Left ventricle myocardium inferior (tissue), 1 donor: ENCODE results near the gene SACM1L. TPM values are rescaled to one million over a fixed set of nuclear protein-coding genes. Genes with fewer than 3 reads are reported as not detected.
A peak's percentile ranks its signal among the peaks of the same experiment; 100 is the strongest.
"Not testable (repeated sequence)": the region's sequence is repeated elsewhere in the genome, so short reads cannot be mapped to it uniquely, and the experiment has no call there.

Experiments used
- DNase-seq: peaks from one replicate; pipeline ENCODE4 v3.0.0-alpha.2; 2020
- H3K27ac ChIP-seq: fragments of 200-600 bp; replicated peaks from 2 replicates; pipeline ENCODE4 v1.8.0; 2021
- H3K27me3 ChIP-seq: fragments of 200-600 bp; 2 replicates; pipeline ENCODE4 v1.8.0; 2021; ENCODE audit warnings: low read depth
- H3K36me3 ChIP-seq: fragments of 200-600 bp; 2 replicates; pipeline ENCODE4 v1.8.0; 2021
- H3K4me1 ChIP-seq: fragments of 200-600 bp; 2 replicates; pipeline ENCODE4 v1.8.0; 2021
- H3K4me3 ChIP-seq: fragments of 200-600 bp; 2 replicates; pipeline ENCODE4 v1.8.0; 2021; ENCODE audit warnings: mild to moderate bottlenecking, moderate library complexity
- H3K9me3 ChIP-seq: fragments of 200-600 bp; replicated peaks from 2 replicates; pipeline ENCODE4 v1.8.0; 2021
- intact Hi-C: fragments of 100-400 bp; cut with micrococcal nuclease; formaldehyde crosslinking; loops from one replicate; pipeline ENCODE4 v1.11.0; 2022
- total RNA-seq: library from RNA; stranded (reverse); fragmentation: NEBNext Ultra II Directional; extraction: Animal tissue kit (Norgen Biotek cat#: 25700); gene quantifications from one replicate; pipeline ENCODE4 v1.2.1, GENCODE V29; 2021
- TF ChIP-seq, protein P1 (sequence below): fragments of 200-600 bp; IDR thresholded peaks from 2 replicates; pipeline ENCODE4 v1.8.0; 2021; ENCODE audit warnings: antibody characterized with exemption, mild to moderate bottlenecking, borderline replicate concordance
- donor health status: DM: no; HTN: yes; CAD: no; lungs with severe emphysema.

The SACM1L gene
- total RNA-seq, 1 donor from 2014 or later, result 20.9 TPM

DNA sequence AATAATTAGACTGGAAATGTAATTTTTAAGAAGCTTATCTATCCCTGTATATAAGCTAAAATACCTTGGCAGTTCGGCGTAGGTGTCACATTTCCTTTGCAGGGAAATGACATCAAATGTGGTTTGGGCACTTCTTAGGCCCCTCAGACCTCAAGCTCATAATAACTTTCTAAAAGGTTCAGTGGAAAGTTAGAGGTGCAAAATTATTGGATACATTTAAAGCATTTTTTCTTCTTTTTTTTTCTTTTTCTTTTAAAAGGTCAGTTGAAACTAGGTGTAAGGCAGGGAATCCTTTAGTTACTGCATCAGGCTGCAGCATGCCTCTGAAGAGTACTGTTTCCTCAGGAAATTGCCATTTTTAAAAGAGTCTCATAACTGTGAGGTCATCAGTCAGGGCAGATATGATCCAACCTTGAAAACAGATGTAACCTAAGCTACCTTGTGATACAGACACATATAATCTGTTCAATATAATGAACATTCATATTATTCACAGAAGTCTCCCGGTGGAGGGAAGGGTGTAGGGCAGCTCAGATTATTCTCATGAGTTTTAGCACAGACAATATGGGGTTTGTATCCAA lies 4.8 kb downstream of the SACM1L start:
- DNase-seq, result no peak
- Histone ChIP-seq H3K36me3 (peaks cover 13% of the 10 kb centered on the region), H3K27me3 (no peaks in the 10 kb centered on the region), H3K9me3 (no peaks in the 10 kb centered on the region), H3K27ac (peak overlapping the region; percentile 48), H3K4me3 (no peak overlapping the region), H3K4me1 (peaks cover 70% of the 10 kb centered on the region)
- TF ChIP-seq, protein P1, sequence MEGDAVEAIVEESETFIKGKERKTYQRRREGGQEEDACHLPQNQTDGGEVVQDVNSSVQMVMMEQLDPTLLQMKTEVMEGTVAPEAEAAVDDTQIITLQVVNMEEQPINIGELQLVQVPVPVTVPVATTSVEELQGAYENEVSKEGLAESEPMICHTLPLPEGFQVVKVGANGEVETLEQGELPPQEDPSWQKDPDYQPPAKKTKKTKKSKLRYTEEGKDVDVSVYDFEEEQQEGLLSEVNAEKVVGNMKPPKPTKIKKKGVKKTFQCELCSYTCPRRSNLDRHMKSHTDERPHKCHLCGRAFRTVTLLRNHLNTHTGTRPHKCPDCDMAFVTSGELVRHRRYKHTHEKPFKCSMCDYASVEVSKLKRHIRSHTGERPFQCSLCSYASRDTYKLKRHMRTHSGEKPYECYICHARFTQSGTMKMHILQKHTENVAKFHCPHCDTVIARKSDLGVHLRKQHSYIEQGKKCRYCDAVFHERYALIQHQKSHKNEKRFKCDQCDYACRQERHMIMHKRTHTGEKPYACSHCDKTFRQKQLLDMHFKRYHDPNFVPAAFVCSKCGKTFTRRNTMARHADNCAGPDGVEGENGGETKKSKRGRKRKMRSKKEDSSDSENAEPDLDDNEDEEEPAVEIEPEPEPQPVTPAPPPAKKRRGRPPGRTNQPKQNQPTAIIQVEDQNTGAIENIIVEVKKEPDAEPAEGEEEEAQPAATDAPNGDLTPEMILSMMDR, result no peak
- intact Hi-C loops, result no loop called here

GRCh38 chr3:45695166-45695565 lies 6.0 kb downstream of the SACM1L start:
- intact Hi-C loops, H3K27me3 ChIP-seq, H3K4me3 ChIP-seq, DNase-seq, H3K27ac ChIP-seq, H3K9me3 ChIP-seq: not testable (repeated sequence)
- Histone ChIP-seq H3K4me1 (peaks cover 64% of the 10 kb centered on the region), H3K36me3 (peaks cover 13% of the 10 kb centered on the region)

GRCh38 chr3:45700570-45701073 lies 11.4 kb downstream of the SACM1L start:
- TF ChIP-seq, protein P1, result no peak
- no peak overlapping the region for H3K4me3 ChIP-seq
- no peaks in the 10 kb centered on the region for H3K9me3 ChIP-seq
- no peak overlapping the region for H3K27ac ChIP-seq
- H3K27me3 ChIP-seq, result no peaks in the 10 kb centered on the region
- intact Hi-C loops, result no loop called here
- peaks cover 29% of the 10 kb centered on the region for H3K36me3 ChIP-seq
- DNase-seq, result no peak
- peaks cover 31% of the 10 kb centered on the region for H3K4me1 ChIP-seq

GRCh38 chr3:45701172-45701867 lies 12.1 kb downstream of the SACM1L start:
- TF ChIP-seq, protein P1, result no peak
- intact Hi-C loops, result no loop called here
- no peak overlapping the region for H3K4me3 ChIP-seq

DNA sequence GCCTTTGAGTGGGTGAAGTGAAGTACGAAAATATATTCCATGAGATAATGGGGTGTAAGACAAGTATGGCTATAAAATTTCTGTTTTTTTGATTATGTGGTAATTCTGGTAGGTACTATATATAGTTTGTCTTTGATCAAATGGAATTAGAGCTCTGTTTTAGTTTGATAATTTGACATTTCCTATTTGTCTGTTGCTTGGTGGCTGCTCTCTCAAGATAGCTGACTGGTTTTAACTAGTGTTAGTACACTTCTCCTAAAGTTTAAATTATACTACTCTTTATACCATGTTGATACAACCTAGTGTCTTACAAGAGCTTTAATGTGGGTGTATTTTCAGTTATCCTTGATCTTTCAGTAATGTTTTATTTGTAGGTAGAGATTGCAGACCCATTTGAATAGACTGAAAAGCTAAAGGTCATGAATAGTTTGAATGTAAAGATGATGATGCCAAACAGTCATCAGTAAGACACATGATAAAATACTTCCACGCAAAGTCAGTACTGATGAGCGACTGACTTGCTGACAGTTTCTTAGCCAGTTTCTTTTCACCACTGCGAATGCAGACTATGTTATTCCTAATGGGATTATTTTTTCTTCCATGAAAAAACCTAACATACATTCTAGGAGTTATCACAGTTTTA lies 15.2 kb downstream of the SACM1L start:
- peaks cover 59% of the 10 kb centered on the region for H3K36me3 ChIP-seq
- intact Hi-C loops, result no loop called here

More at GRCh38 chr3:45701172-45701867, 12.1 kb downstream of the SACM1L start:
- Histone ChIP-seq H3K4me1 (peaks cover 27% of the 10 kb centered on the region), H3K27ac (no peak overlapping the region), H3K36me3 (peaks cover 31% of the 10 kb centered on the region), H3K27me3 (no peaks in the 10 kb centered on the region), H3K9me3 (no peaks in the 10 kb centered on the region)
- no peak for DNase-seq

More for the DNA sequence above, 15.2 kb downstream of the SACM1L start:
- H3K27me3 ChIP-seq, result no peaks in the 10 kb centered on the region
- DNase-seq, result no peak
- H3K4me1 ChIP-seq, result peaks cover 20% of the 10 kb centered on the region
- no peaks in the 10 kb centered on the region for H3K9me3 ChIP-seq
- TF ChIP-seq, protein P1, result no peak
- H3K27ac ChIP-seq, result no peak overlapping the region
- H3K4me3 ChIP-seq, result no peak overlapping the region
